HCT116 (cell line): ENCODE results near the gene E2F1. TPM values are rescaled to one million over a fixed set of nuclear protein-coding genes. Genes with fewer than 3 reads are reported as not detected.

Experiments
- ATAC-seq: fragments of 200-7000 bp; cut with Tn5 transposase; 2 replicates; pipeline ENCODE4 v1.9.1; 2020; ENCODE audit warnings: mild to moderate bottlenecking, moderate library complexity
- BruUV-seq: library from RNA; stranded (reverse); fragments of 400-500 nt; replicated peaks from 2 replicates; lab custom pipeline; 2021; lab: Mats Ljungman, UMichigan
- CTCF ChIA-PET: fragments of 300-600 bp; sonication (Branson Sonifier 250); formaldehyde crosslinking; loops from one replicate; lab custom pipeline; 2021; ENCODE audit warnings: antibody characterized with exemption; lab: Charles Lee
- POLR2A ChIA-PET: fragments of 300-600, 350-600 bp; sonication (Branson Sonifier 250); formaldehyde crosslinking; loops from one replicate; lab custom pipeline; 2021; ENCODE audit warnings: antibody characterized with exemption; lab: Charles Lee
- RAD21 ChIA-PET, 2 experiments: fragments of 300-600 bp; sonication (Branson Sonifier 250); formaldehyde crosslinking; loops; one replicate each; lab custom pipeline; 2023; ENCODE audit warnings: low total read pairs in 2 of 2; ENCODE audit not compliant: uncharacterized antibody in 2 of 2, unreplicated experiment in 2 of 2, low non-redundant PET in 1 of 2; lab: Charles Lee
- DNase-seq: peaks from one replicate; pipeline ENCODE4 v3.0.0-alpha.2; 2010; ENCODE audit warnings: low read depth, low spot score
- H2AFZ ChIP-seq: fragments of 200-600 bp; shearing (Covaris generic), sonication (generic); 2 replicates; pipeline ENCODE4 v1.6.1; 2017; ENCODE audit warnings: low read depth, mixed run types, mixed read lengths, antibody characterized with exemption, low read length; ENCODE audit not compliant: poor library complexity, severe bottlenecking
- H3K27ac ChIP-seq: 2 replicates; pipeline ENCODE4 v1.5.1; 2012; ENCODE audit warnings: low read depth, low read length
- H3K27me3 ChIP-seq: fragments of 200-600 bp; sonication (generic); 2 replicates; pipeline ENCODE4 v1.6.1; 2016; ENCODE audit warnings: mixed run types, low read length, mixed read lengths; ENCODE audit not compliant: insufficient read depth
- H3K36me3 ChIP-seq, 2 experiments: fragments of 200-500 bp in 1 of 2; fragments of 200-600 bp in 1 of 2; sonication (Bioruptor generic) in 1 of 2; sonication (generic) in 1 of 2; 2 replicates each; pipeline versions ENCODE4 v1.5.1 to v1.6.1; 2014 to 2016; ENCODE audit warnings: low read length in 2 of 2, inconsistent platforms in 1 of 2, mixed read lengths in 1 of 2, mixed run types in 1 of 2; ENCODE audit not compliant: insufficient read depth in 2 of 2, control insufficient read depth in 1 of 2
- H3K4me1 ChIP-seq, 2 experiments: fragments of 200-600 bp in 1 of 2; sonication (generic) in 1 of 2; 2 replicates each; pipeline versions ENCODE4 v1.5.1 to v1.6.1; 2012 to 2017; ENCODE audit warnings: low read length in 2 of 2, inconsistent platforms in 1 of 2, mild to moderate bottlenecking in 1 of 2, mixed read lengths in 1 of 2, mixed run types in 1 of 2, moderate library complexity in 1 of 2; ENCODE audit not compliant: insufficient read depth in 2 of 2, control insufficient read depth in 1 of 2
- H3K4me2 ChIP-seq: fragments of 200-600 bp; sonication (generic); 2 replicates; pipeline ENCODE4 v1.6.1; 2017; ENCODE audit warnings: mixed run types, low read length, mixed read lengths
- H3K4me3 ChIP-seq, 2 experiments: fragments of 200-600 bp in 1 of 2; sonication (generic) in 1 of 2; replicated peaks in 1 of 2; 2 replicates each; pipeline ENCODE4 v1.5.1; 2011 to 2016; ENCODE audit warnings: low read length in 2 of 2, control low read depth in 1 of 2, low read depth in 1 of 2, mild to moderate bottlenecking in 1 of 2, mixed read lengths in 1 of 2, mixed run types in 1 of 2
- H3K79me2 ChIP-seq: fragments of 200-600 bp; sonication (generic); 2 replicates; pipeline ENCODE4 v1.6.1; 2017; ENCODE audit warnings: mild to moderate bottlenecking, mixed run types, low read length, moderate library complexity, mixed read lengths; ENCODE audit not compliant: insufficient read depth
- H3K9ac ChIP-seq: fragments of 200-600 bp; sonication (generic); 2 replicates; pipeline ENCODE4 v1.6.1; 2016; ENCODE audit warnings: low read length, mixed read lengths
- H3K9me2 ChIP-seq: fragments of 200-600 bp; sonication (generic), shearing (Covaris generic); 2 replicates; pipeline ENCODE4 v1.6.1; 2017; ENCODE audit warnings: mixed run types, mild to moderate bottlenecking, moderate library complexity; ENCODE audit not compliant: insufficient read depth
- H3K9me3 ChIP-seq, 2 experiments: fragments of 200-500 bp in 1 of 2; fragments of 200-600 bp in 1 of 2; sonication (Bioruptor generic) in 1 of 2; sonication (generic) in 1 of 2; 2 replicates each; pipeline ENCODE4 v1.6.1; 2014 to 2017; ENCODE audit warnings: low read length in 2 of 2, mixed read lengths in 2 of 2, inconsistent platforms in 1 of 2, low read depth in 1 of 2, mild to moderate bottlenecking in 1 of 2, mixed run types in 1 of 2, moderate library complexity in 1 of 2; ENCODE audit not compliant: control insufficient read depth in 1 of 2, insufficient read depth in 1 of 2
- H4K20me1 ChIP-seq: fragments of 200-600 bp; sonication (generic), shearing (Covaris generic); 2 replicates; pipeline ENCODE4 v1.6.1; 2017; ENCODE audit warnings: mixed run types, mild to moderate bottlenecking, moderate library complexity; ENCODE audit not compliant: insufficient read depth
- CEBPB ChIP-seq: IDR thresholded peaks from 2 replicates; pipeline ENCODE4 v1.6.1; 2012; ENCODE audit warnings: low read depth
- EGR1 ChIP-seq: IDR thresholded peaks from 2 replicates; pipeline ENCODE4 v1.6.1; 2012; ENCODE audit warnings: low read depth
- EZH2 ChIP-seq: fragments of 200-600 bp; sonication (generic); IDR thresholded peaks from 2 replicates; pipeline ENCODE4 v1.6.1; 2017; ENCODE audit warnings: antibody characterized with exemption, mixed run types
- EZH2phosphoT487 ChIP-seq: fragments of 200-600 bp; IDR thresholded peaks from 2 replicates; pipeline ENCODE4 v1.6.1; 2018; ENCODE audit warnings: antibody characterized with exemption, borderline replicate concordance
- FOSL1 ChIP-seq: IDR thresholded peaks from 2 replicates; pipeline ENCODE4 v1.6.1; 2012; ENCODE audit warnings: low read depth
- JUND ChIP-seq: IDR thresholded peaks from 2 replicates; pipeline ENCODE4 v1.6.1; 2012
- SIN3A ChIP-seq: IDR thresholded peaks from 2 replicates; pipeline ENCODE4 v1.6.1; 2012; ENCODE audit warnings: low read depth
- SRF ChIP-seq: IDR thresholded peaks from 2 replicates; pipeline ENCODE4 v1.6.1; 2012; ENCODE audit warnings: low read depth
- YY1 ChIP-seq: IDR thresholded peaks from 2 replicates; pipeline ENCODE4 v1.6.1; 2011; ENCODE audit warnings: low read length, low read depth, moderate library complexity, mild to moderate bottlenecking; ENCODE audit not compliant: insufficient replicate concordance; ENCODE audit errors: extremely low read depth
- ZFX ChIP-seq: fragments of 450-650 bp; IDR thresholded peaks from 2 replicates; pipeline ENCODE4 v1.6.1; 2017
- intact Hi-C: fragments of 100-400 bp; cut with micrococcal nuclease; formaldehyde crosslinking; loops from 2 replicates; pipeline ENCODE4 v1.10.0; 2022
- total RNA-seq: library from RNA; stranded (reverse); gene quantifications from one replicate; pipeline ENCODE4 v1.2.1, GENCODE V29; 2021; ENCODE audit not compliant: unreplicated experiment
- TF ChIP-seq, protein P1 (sequence below): IDR thresholded peaks from 2 replicates; pipeline ENCODE4 v1.6.1; 2012; ENCODE audit warnings: low read depth
- TF ChIP-seq, protein P2 (sequence below): IDR thresholded peaks from 2 replicates; pipeline ENCODE4 v1.6.1; 2012

The E2F1 gene
- total RNA-seq, 1 experiment from 2014 or later: 30.9 TPM

DNA sequence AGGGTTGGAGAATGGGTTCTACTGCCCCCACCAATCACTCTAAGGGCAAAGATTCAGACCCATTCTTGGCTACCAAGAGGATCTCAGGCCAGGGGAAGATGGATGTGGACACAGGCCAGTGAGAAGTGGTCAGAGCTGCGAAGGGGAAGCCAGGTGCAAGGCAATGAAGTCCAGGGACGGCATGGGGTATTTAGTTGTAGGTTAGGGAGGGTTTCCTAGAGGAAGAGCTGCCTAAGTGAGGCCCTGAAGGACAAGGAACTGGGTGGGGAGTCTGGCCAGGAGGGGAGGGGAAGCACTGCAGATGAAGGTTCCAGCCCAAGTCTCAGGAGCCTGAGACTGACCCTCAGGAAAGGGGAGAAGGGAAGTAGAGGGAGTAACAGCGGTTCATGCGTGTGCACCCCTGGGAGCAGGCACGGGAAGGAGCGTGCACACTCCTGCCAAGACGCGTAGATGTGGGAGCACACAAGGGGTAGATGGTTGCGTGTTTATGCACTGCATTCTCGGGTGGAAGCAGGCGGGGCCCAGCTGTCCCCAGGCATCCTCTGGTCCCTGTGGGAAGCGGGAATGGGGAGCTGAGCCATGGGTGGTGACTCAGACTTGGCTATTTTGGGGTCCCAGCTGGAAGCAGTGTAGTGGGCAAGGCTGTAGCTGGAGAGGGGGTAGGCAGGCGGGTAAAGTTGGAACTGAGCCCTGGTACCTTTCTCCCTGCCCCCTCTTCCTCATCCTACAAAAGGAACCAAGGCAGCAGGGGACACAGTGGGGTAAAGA lies 16.1 kb downstream of the E2F1 start:
- ChIA-PET RAD21 (no interaction called here), POLR2A (no interaction called here), CTCF (no interaction called here)
- Histone ChIP-seq H3K79me2 (peaks cover 26% of the 10 kb centered on the region; the same call in 1 of the 2 replicates), H3K36me3 (peaks cover 10 to 23% of the 10 kb centered on the region in 2 experiments; a peak in 3 of 4 replicates), H3K27me3 (no peaks in the 10 kb centered on the region), H3K9ac (no peak overlapping the region), H3K4me2 (no peak overlapping the region), H3K27ac (no peak overlapping the region), H4K20me1 (no peaks in the 10 kb centered on the region), H3K9me3 (no peaks in the 10 kb centered on the region), H2AFZ (no peak overlapping the region), H3K4me1 (peaks cover 11 to 20% of the 10 kb centered on the region in 2 experiments), H3K4me3 (no peak overlapping the region), H3K9me2 (no peaks in the 10 kb centered on the region)
- TF ChIP-seq EGR1 (no peak), EZH2 (no peak), ZFX (no peak), SIN3A (no peak), SRF (no peak), CEBPB (no peak), EZH2phosphoT487 (no peak), JUND (no peak), FOSL1 (no peak), YY1 (no peak)
- TF ChIP-seq, protein P1, sequence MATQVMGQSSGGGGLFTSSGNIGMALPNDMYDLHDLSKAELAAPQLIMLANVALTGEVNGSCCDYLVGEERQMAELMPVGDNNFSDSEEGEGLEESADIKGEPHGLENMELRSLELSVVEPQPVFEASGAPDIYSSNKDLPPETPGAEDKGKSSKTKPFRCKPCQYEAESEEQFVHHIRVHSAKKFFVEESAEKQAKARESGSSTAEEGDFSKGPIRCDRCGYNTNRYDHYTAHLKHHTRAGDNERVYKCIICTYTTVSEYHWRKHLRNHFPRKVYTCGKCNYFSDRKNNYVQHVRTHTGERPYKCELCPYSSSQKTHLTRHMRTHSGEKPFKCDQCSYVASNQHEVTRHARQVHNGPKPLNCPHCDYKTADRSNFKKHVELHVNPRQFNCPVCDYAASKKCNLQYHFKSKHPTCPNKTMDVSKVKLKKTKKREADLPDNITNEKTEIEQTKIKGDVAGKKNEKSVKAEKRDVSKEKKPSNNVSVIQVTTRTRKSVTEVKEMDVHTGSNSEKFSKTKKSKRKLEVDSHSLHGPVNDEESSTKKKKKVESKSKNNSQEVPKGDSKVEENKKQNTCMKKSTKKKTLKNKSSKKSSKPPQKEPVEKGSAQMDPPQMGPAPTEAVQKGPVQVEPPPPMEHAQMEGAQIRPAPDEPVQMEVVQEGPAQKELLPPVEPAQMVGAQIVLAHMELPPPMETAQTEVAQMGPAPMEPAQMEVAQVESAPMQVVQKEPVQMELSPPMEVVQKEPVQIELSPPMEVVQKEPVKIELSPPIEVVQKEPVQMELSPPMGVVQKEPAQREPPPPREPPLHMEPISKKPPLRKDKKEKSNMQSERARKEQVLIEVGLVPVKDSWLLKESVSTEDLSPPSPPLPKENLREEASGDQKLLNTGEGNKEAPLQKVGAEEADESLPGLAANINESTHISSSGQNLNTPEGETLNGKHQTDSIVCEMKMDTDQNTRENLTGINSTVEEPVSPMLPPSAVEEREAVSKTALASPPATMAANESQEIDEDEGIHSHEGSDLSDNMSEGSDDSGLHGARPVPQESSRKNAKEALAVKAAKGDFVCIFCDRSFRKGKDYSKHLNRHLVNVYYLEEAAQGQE: no peak
- TF ChIP-seq, protein P2, sequence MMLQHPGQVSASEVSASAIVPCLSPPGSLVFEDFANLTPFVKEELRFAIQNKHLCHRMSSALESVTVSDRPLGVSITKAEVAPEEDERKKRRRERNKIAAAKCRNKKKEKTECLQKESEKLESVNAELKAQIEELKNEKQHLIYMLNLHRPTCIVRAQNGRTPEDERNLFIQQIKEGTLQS: no peak
- DNase-seq (no peak), ATAC-seq (no peak)
- intact Hi-C loops: loop anchor here (5.0 kb wide), 1 partner anchor 213 kb away; no protein-coding TSS in a partner anchor
- BruUV-seq: no TSS peak
